Measurements from ENCODE around the gene NLK. TPM values are rescaled to one million over a fixed set of nuclear protein-coding genes. Genes with fewer than 3 reads are reported as not detected.
A peak's percentile ranks its signal among the peaks of the same experiment; 100 is the strongest.
"Not testable (repeated sequence)": the region's sequence is repeated elsewhere in the genome, so short reads cannot be mapped to it uniquely, and the experiment has no call there.

Gene NLK
- polyA plus RNA-seq, 1 donor from 2014 or later = 81.7 TPM

GRCh38 chr17:28001149-28001548, 41.3 kb upstream of the NLK start:
- Histone ChIP-seq H3K9me3 (ENCODE audit: low read length) (no peaks in the 10 kb centered on the region), H3K4me2 (ENCODE audit: low read length) (peak overlapping the region; percentile 36), H3K79me2 (replicated peaks; ENCODE audit: insufficient read depth, low read length) (no peaks in the 10 kb centered on the region), H3K36me3 (ENCODE audit: insufficient read depth, low read length) (no peaks in the 10 kb centered on the region), H3K9me2 (ENCODE audit: insufficient read depth, low read length) (no peaks in the 10 kb centered on the region), H3F3A (ENCODE audit: insufficient read depth, low read length, poor library complexity, severe bottlenecking) (no peaks in the 10 kb centered on the region), H4K20me1 (ENCODE audit: insufficient read depth) (no peaks in the 10 kb centered on the region), H2AFZ (ENCODE audit: low read depth, low read length) (no peak overlapping the region), H3K27ac (ENCODE audit: low read length) (peak overlapping the region; percentile 44), H3K4me3 (ENCODE audit: low read length) (peak overlapping the region; percentile 26), H3K27me3 (ENCODE audit: insufficient read depth, low read depth, low read length) (no peaks in the 10 kb centered on the region), H3K9ac (ENCODE audit: low read length) (no peak overlapping the region)
- TF ChIP-seq EP300 (conservative IDR thresholded peaks at IDR 0.05; ENCODE audit: poor library complexity, severe bottlenecking) (peak; percentile 98), REST (IDR thresholded peaks at IDR 0.05; ENCODE audit: borderline replicate concordance) (no peak), RAD21 (conservative IDR thresholded peaks at IDR 0.05) (peak; percentile 27), POLR2AphosphoS5 (IDR thresholded peaks at IDR 0.05) (peak; percentile 83), MXI1 (conservative IDR thresholded peaks at IDR 0.05; ENCODE audit: poor library complexity, severe bottlenecking) (no peak)

- H3K27ac ChIP-seq (ENCODE audit: low read length) = no peak overlapping the region
- no peak for TF ChIP-seq TAF1 (IDR thresholded peaks at IDR 0.05; ENCODE audit: low read depth)
- TF ChIP-seq EZH2 (IDR thresholded peaks at IDR 0.05; ENCODE audit: borderline replicate concordance, insufficient read depth, low read length, poor library complexity, severe bottlenecking) = no peak
- TF ChIP-seq POLR2AphosphoS5 (IDR thresholded peaks at IDR 0.05) = no peak
- TF ChIP-seq RAD21 (conservative IDR thresholded peaks at IDR 0.05) = no peak
- TF ChIP-seq SMC3 (conservative IDR thresholded peaks at IDR 0.05; ENCODE audit: poor library complexity) = no peak
- no peak overlapping the region for H2AFZ ChIP-seq (ENCODE audit: low read depth, low read length)
- no peaks in the 10 kb centered on the region for H3K27me3 ChIP-seq (ENCODE audit: insufficient read depth, low read depth, low read length)
- H3K9ac ChIP-seq (ENCODE audit: low read length) = no peak overlapping the region
- no peaks in the 10 kb centered on the region for H3K36me3 ChIP-seq (ENCODE audit: insufficient read depth, low read length)
- H3F3A ChIP-seq (ENCODE audit: insufficient read depth, low read length, poor library complexity, severe bottlenecking) = no peaks in the 10 kb centered on the region
- no peaks in the 10 kb centered on the region for H3K9me3 ChIP-seq (ENCODE audit: low read length)
- no peak overlapping the region for H3K4me2 ChIP-seq (ENCODE audit: low read length)
- H3K79me2 ChIP-seq (replicated peaks; ENCODE audit: insufficient read depth, low read length) = no peaks in the 10 kb centered on the region
- no peaks in the 10 kb centered on the region for H3K9me2 ChIP-seq (ENCODE audit: insufficient read depth, low read length)
- H3K4me3 ChIP-seq (ENCODE audit: low read length) = no peak overlapping the region
- no peaks in the 10 kb centered on the region for H4K20me1 ChIP-seq (ENCODE audit: insufficient read depth)
Observed at GRCh38 chr17:28004344-28004743, 38.1 kb upstream of the NLK start.

GRCh38 chr17:28007925-28008324, 34.6 kb upstream of the NLK start:
- not testable (repeated sequence) for H3K27ac ChIP-seq (ENCODE audit: low read length); H3K36me3 ChIP-seq (ENCODE audit: insufficient read depth, low read length); H3K4me2 ChIP-seq (ENCODE audit: low read length); H3K9me2 ChIP-seq (ENCODE audit: insufficient read depth, low read length); H3K4me3 ChIP-seq (ENCODE audit: low read length); H3K9me3 ChIP-seq (ENCODE audit: low read length); H3F3A ChIP-seq (ENCODE audit: insufficient read depth, low read length, poor library complexity, severe bottlenecking); H4K20me1 ChIP-seq (ENCODE audit: insufficient read depth); H3K9ac ChIP-seq (ENCODE audit: low read length); H2AFZ ChIP-seq (ENCODE audit: low read depth, low read length); H3K79me2 ChIP-seq (replicated peaks; ENCODE audit: insufficient read depth, low read length); H3K27me3 ChIP-seq (ENCODE audit: insufficient read depth, low read depth, low read length)

Data from neural cell (in vitro differentiated cells).